GM23338 (cell line): Measurements from ENCODE around the gene AKAP13.

Experiments
- EZH2 ChIP-seq: fragments of 200-600 bp; sonication (generic); IDR thresholded peaks from one replicate; pipeline ENCODE4 v1.8.0; 2017; ENCODE audit warnings: antibody characterized with exemption, mild to moderate bottlenecking, low read depth; ENCODE audit not compliant: unreplicated experiment
- TF ChIP-seq, protein P1 (sequence below), 2 experiments: fragments of 200-600 bp in 1 of 2; sonication (generic) in 1 of 2; conservative IDR thresholded peaks; 2 replicates each; pipeline versions ENCODE4 v1.5.1 to v1.6.1; 2016 to 2017; ENCODE audit warnings: antibody characterized with exemption in 2 of 2, low read depth in 2 of 2, mild to moderate bottlenecking in 2 of 2, moderate library complexity in 1 of 2

DNA sequence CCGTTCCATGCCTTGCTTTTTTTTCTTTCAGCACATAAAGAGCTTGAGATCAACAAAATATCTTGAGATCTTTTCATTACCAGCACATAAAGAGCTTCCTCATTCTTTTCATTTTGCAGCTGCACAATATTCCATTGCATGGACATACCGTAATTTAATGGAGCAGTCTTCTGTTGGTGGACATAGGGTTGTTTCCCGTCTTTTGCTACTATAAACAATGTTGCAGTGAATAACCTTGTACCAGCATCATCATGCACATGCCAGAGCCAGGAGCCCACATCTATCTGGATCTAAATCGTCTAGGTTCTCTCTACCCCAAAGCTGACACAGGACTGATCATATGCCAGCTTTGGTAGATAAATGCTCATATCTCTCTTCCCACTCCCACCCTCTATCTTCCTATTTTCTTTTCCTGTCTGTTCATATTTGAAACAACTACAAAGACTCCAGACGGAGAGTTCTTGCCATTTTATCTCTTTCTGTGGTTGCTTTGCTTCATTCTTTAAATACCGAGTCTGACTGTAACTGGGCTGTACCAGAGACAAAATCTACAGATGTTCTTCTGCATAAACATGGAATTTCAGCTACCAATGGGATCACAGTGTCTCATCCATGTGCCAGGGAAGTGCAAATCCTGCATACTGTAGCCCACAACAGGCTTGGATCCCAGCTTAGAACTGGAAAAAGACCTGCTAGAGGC is 47.1 kb upstream of the AKAP13 start:
- TF ChIP-seq, protein P1, sequence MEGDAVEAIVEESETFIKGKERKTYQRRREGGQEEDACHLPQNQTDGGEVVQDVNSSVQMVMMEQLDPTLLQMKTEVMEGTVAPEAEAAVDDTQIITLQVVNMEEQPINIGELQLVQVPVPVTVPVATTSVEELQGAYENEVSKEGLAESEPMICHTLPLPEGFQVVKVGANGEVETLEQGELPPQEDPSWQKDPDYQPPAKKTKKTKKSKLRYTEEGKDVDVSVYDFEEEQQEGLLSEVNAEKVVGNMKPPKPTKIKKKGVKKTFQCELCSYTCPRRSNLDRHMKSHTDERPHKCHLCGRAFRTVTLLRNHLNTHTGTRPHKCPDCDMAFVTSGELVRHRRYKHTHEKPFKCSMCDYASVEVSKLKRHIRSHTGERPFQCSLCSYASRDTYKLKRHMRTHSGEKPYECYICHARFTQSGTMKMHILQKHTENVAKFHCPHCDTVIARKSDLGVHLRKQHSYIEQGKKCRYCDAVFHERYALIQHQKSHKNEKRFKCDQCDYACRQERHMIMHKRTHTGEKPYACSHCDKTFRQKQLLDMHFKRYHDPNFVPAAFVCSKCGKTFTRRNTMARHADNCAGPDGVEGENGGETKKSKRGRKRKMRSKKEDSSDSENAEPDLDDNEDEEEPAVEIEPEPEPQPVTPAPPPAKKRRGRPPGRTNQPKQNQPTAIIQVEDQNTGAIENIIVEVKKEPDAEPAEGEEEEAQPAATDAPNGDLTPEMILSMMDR (conservative IDR thresholded peaks at IDR 0.05; ENCODE audit: low read depth in 2 of 2), result no peak
- TF ChIP-seq EZH2, result no peak
